HEK293T (cell line): ENCODE results near the gene HSPA14.

Source experiments
- BHLHE40 ChIP-seq: fragments of 450-650 bp; IDR thresholded peaks from 2 replicates; pipeline ENCODE4 v1.6.1; 2016; ENCODE audit warnings: mild to moderate bottlenecking, moderate library complexity, borderline replicate concordance
- CTBP1 ChIP-seq: fragments of 450-650 bp; IDR thresholded peaks from 2 replicates; pipeline ENCODE4 v1.6.1; 2016; ENCODE audit warnings: borderline replicate concordance
- ELF4 ChIP-seq: fragments of 450-650 bp; IDR thresholded peaks from 2 replicates; pipeline ENCODE4 v1.6.1; 2017; ENCODE audit warnings: antibody characterized with exemption
- FOXA1 ChIP-seq: fragments of 450-650 bp; IDR thresholded peaks from 2 replicates; pipeline ENCODE4 v1.6.1; 2016; ENCODE audit warnings: mild to moderate bottlenecking
- FOXM1 ChIP-seq: fragments of 450-650 bp; IDR thresholded peaks from 2 replicates; pipeline ENCODE4 v1.6.1; 2017; ENCODE audit warnings: mild to moderate bottlenecking, borderline replicate concordance
- HDGF ChIP-seq: fragments of 450-650 bp; IDR thresholded peaks from 2 replicates; pipeline ENCODE4 v1.6.1; 2017; ENCODE audit warnings: antibody characterized with exemption, borderline replicate concordance
- L3MBTL2 ChIP-seq: fragments of 450-650 bp; conservative IDR thresholded peaks from 2 replicates; pipeline ENCODE4 v1.6.1; 2016; ENCODE audit warnings: mild to moderate bottlenecking
- PKNOX1 ChIP-seq: fragments of 450-650 bp; IDR thresholded peaks from 2 replicates; pipeline ENCODE4 v1.6.1; 2016
- SP1 ChIP-seq: fragments of 450-650 bp; IDR thresholded peaks from 2 replicates; pipeline ENCODE4 v1.6.1; 2017

GRCh38 chr10:14836208-14836607, 1.9 kb upstream of the HSPA14 start:
- TF ChIP-seq FOXA1 (no peak), ELF4 (no peak), HDGF (no peak), FOXM1 (no peak), PKNOX1 (0 out of 2 replicates have a peak, but pooled peaks have one; percentile 18), BHLHE40 (no peak), L3MBTL2 (no peak), SP1 (no peak), CTBP1 (no peak)
